GM21619 (cell line): Measurements from ENCODE around the gene ALCAM.
"Not testable (repeated sequence)": the region's sequence is repeated elsewhere in the genome, so short reads cannot be mapped to it uniquely, and the experiment has no call there.

Experiments
- ATAC-seq: cut with Tn5 transposase; IDR thresholded peaks from one replicate; pipeline ENCODE4 v1.9.1; 2021; ENCODE audit not compliant: unreplicated experiment

The ALCAM gene

GRCh38 chr3:105572501-105572900 lies 205.8 kb downstream of the ALCAM start:
- no peak for ATAC-seq

- no peak for ATAC-seq
These were observed 212.7 kb downstream of the ALCAM start for GRCh38 chr3:105579439-105579838.

GRCh38 chr3:105580296-105580965 lies 213.7 kb downstream of the ALCAM start:
- ATAC-seq: no peak

- ATAC-seq: no peak
These were observed 215.3 kb downstream of the ALCAM start for GRCh38 chr3:105582015-105582414.

- no peak for ATAC-seq
These were observed 217.5 kb downstream of the ALCAM start for GRCh38 chr3:105584003-105584790.

- no peak for ATAC-seq
These were observed 226.6 kb downstream of the ALCAM start for GRCh38 chr3:105593315-105593714.

GRCh38 chr3:105594219-105594618 lies 227.5 kb downstream of the ALCAM start:
- ATAC-seq: no peak

- ATAC-seq: no peak
These were observed 231.5 kb downstream of the ALCAM start for GRCh38 chr3:105598042-105598796.

- ATAC-seq: no peak
These were observed 232.6 kb downstream of the ALCAM start for GRCh38 chr3:105599350-105599749.

- not testable (repeated sequence) for ATAC-seq
These were observed 235.0 kb downstream of the ALCAM start for GRCh38 chr3:105601756-105602155.

- not testable (repeated sequence) for ATAC-seq
These were observed 235.6 kb downstream of the ALCAM start for GRCh38 chr3:105602286-105602685.

GRCh38 chr3:105603516-105603915 lies 236.8 kb downstream of the ALCAM start:
- ATAC-seq: not testable (repeated sequence)

GRCh38 chr3:105606016-105606415 lies 239.3 kb downstream of the ALCAM start:
- ATAC-seq: no peak

- ATAC-seq: no peak
These were observed 241.9 kb downstream of the ALCAM start for GRCh38 chr3:105608623-105609022.

- ATAC-seq: no peak
These were observed 243.8 kb downstream of the ALCAM start for GRCh38 chr3:105610473-105610872.

GRCh38 chr3:105611304-105612192 lies 244.8 kb downstream of the ALCAM start:
- ATAC-seq: no peak

GRCh38 chr3:105613120-105613519 lies 246.4 kb downstream of the ALCAM start:
- ATAC-seq: no peak

- no peak for ATAC-seq
These were observed 247.8 kb downstream of the ALCAM start for GRCh38 chr3:105614288-105615030.

GRCh38 chr3:105615814-105616213 lies 249.1 kb downstream of the ALCAM start:
- ATAC-seq: no peak
